A673 (cell line): ENCODE results near the gene IRF2. TPM values are rescaled to one million over a fixed set of nuclear protein-coding genes. Genes with fewer than 3 reads are reported as not detected.

Source experiments
- BruUV-seq: library from RNA; stranded (reverse); fragments of 400-500 nt; replicated peaks from 2 replicates; lab custom pipeline; 2021; lab: Mats Ljungman, UMichigan
- CTCF ChIA-PET: fragments of 300-600 bp; sonication (Branson Sonifier 250); formaldehyde crosslinking; loops from one replicate; lab custom pipeline; 2022; ENCODE audit warnings: antibody characterized with exemption; lab: Charles Lee
- POLR2A ChIA-PET: fragments of 300-600 bp; sonication (Branson Sonifier 250); formaldehyde crosslinking; loops from one replicate; lab custom pipeline; 2022; ENCODE audit warnings: antibody characterized with exemption; ENCODE audit not compliant: low non-redundant PET; lab: Charles Lee
- DNase-seq: peaks from one replicate; pipeline ENCODE4 v3.0.0-alpha.2; 2015; ENCODE audit warnings: low spot score
- H3K27ac ChIP-seq: fragments of 200-600 bp; sonication (generic); 2 replicates; pipeline ENCODE4 v1.5.1; 2016; ENCODE audit warnings: mixed run types, low read depth, mild to moderate bottlenecking, mixed read lengths, antibody characterized with exemption, low read length; ENCODE audit not compliant: poor library complexity, severe bottlenecking
- H3K27me3 ChIP-seq: fragments of 200-600 bp; sonication (generic); replicated peaks from 2 replicates; pipeline ENCODE4 v1.6.1; 2017; ENCODE audit warnings: mixed run types, low read depth, mild to moderate bottlenecking, mixed read lengths, antibody characterized with exemption, low read length; ENCODE audit not compliant: insufficient read depth, poor library complexity
- H3K36me3 ChIP-seq: fragments of 200-600 bp; sonication (generic); 2 replicates; pipeline ENCODE4 v1.6.1; 2016; ENCODE audit warnings: mixed run types, mild to moderate bottlenecking, mixed read lengths, antibody characterized with exemption, low read length; ENCODE audit not compliant: insufficient read depth, poor library complexity, severe bottlenecking
- H3K4me1 ChIP-seq: fragments of 200-600 bp; sonication (generic); 2 replicates; pipeline ENCODE4 v1.6.1; 2017; ENCODE audit warnings: mixed run types, mild to moderate bottlenecking, mixed read lengths, antibody characterized with exemption, low read length; ENCODE audit not compliant: insufficient read depth, poor library complexity, severe bottlenecking
- H3K4me3 ChIP-seq: fragments of 200-600 bp; sonication (generic); 2 replicates; pipeline ENCODE4 v1.5.1; 2016; ENCODE audit warnings: low read depth, mixed run types, mild to moderate bottlenecking, mixed read lengths, low read length; ENCODE audit not compliant: poor library complexity, severe bottlenecking
- H3K9me3 ChIP-seq: fragments of 200-600 bp; sonication (generic); 2 replicates; pipeline ENCODE4 v1.6.1; 2016; ENCODE audit warnings: mixed run types, low read depth, mild to moderate bottlenecking, mixed read lengths, antibody characterized with exemption, low read length; ENCODE audit not compliant: poor library complexity, severe bottlenecking
- EZH2 ChIP-seq: fragments of 200-600 bp; sonication (generic); IDR thresholded peaks from 2 replicates; pipeline ENCODE4 v1.6.1; 2017; ENCODE audit warnings: borderline replicate concordance, low read depth, mild to moderate bottlenecking, mixed read lengths, antibody characterized with exemption, low read length; ENCODE audit not compliant: poor library complexity, severe bottlenecking
- intact Hi-C: fragments of 100-400 bp; cut with micrococcal nuclease; formaldehyde crosslinking; loops from one replicate; pipeline ENCODE4 v1.10.0; 2022; ENCODE audit not compliant: unreplicated experiment
- total RNA-seq: library from RNA; stranded (reverse); gene quantifications from 2 replicates; pipeline ENCODE4 v1.2.3, GENCODE V29; 2021
- TF ChIP-seq, protein P1 (sequence below): fragments of 300-800, 200-600 bp; sonication (generic); conservative IDR thresholded peaks from 2 replicates; pipeline ENCODE4 v1.5.1; 2017; ENCODE audit warnings: low read depth, mild to moderate bottlenecking, antibody characterized with exemption, low read length, moderate library complexity, mixed read lengths

IRF2 gene
- total RNA-seq, 1 experiment from 2014 or later = 28.2 TPM

DNA sequence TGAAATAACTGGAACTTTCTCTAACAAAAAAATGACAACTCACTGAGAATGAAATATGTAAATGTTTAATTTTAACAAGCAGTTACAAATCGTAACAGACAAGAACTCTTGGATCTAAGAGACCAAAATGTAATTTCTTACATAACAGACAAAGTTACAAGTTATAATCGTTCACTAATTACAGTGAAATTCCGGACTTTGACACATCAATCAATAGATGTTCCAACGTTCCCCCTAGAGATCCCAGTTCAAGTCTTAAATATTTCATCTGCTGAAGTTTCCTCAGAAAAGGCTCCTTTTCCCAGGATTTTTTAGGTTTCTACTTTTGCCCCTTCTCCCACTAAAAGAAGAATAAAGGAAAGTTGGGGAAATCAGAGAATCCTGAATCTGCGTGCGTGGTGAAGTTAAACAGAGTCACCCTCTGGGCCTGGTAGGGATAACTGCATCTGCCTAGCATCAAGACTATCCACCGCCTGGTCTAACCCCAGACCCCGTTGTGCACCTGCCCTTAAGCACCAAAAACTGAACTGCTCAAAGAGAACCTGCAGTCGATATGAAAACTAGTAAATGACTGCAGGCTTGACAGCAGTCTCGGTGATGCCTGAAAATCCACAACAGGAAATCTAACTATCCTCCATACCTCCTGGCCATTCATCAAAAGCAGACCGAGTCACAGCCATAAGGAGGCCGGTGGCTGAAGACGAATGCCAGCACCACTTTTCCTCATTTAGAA, 2.3 kb downstream of the IRF2 start:
- intact Hi-C loops = loop anchor here (1.0 kb wide), 1 partner anchor 100 kb away; no protein-coding TSS in a partner anchor
- peak overlapping the region; percentile 91 for H3K4me3 ChIP-seq
- H3K36me3 ChIP-seq = no peaks in the 10 kb centered on the region
- H3K27ac ChIP-seq = peak overlapping the region; percentile 91
- H3K4me1 ChIP-seq = peaks cover 8% of the 10 kb centered on the region
- no peak for TF ChIP-seq EZH2
- TF ChIP-seq, protein P1, sequence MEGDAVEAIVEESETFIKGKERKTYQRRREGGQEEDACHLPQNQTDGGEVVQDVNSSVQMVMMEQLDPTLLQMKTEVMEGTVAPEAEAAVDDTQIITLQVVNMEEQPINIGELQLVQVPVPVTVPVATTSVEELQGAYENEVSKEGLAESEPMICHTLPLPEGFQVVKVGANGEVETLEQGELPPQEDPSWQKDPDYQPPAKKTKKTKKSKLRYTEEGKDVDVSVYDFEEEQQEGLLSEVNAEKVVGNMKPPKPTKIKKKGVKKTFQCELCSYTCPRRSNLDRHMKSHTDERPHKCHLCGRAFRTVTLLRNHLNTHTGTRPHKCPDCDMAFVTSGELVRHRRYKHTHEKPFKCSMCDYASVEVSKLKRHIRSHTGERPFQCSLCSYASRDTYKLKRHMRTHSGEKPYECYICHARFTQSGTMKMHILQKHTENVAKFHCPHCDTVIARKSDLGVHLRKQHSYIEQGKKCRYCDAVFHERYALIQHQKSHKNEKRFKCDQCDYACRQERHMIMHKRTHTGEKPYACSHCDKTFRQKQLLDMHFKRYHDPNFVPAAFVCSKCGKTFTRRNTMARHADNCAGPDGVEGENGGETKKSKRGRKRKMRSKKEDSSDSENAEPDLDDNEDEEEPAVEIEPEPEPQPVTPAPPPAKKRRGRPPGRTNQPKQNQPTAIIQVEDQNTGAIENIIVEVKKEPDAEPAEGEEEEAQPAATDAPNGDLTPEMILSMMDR = no peak
- peak; percentile 42 for DNase-seq
- POLR2A ChIA-PET = no interaction called here
- H3K9me3 ChIP-seq = no peaks in the 10 kb centered on the region
- no peaks in the 10 kb centered on the region for H3K27me3 ChIP-seq
- CTCF ChIA-PET = no interaction called here
- TSS peak; percentile 23 for BruUV-seq

DNA sequence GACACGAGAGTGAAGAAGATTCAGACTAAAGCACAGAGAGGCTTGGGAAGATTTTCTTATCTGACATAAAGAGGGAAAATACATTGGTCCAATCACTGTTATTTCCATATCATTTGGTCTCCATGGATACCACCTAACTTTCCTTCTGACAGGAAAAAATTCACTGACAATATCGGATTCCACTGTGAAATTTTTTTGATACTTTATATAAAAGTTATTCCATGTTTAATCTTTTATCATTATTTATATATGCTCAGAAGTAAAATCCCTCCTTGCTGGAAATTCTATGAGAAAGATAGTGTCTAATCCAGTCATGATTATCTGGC, 3.6 kb downstream of the IRF2 start:
- H3K4me1 ChIP-seq = peaks cover 8% of the 10 kb centered on the region
- intact Hi-C loops = no loop called here
- H3K27ac ChIP-seq = no peak overlapping the region
- ChIA-PET CTCF (no interaction called here), POLR2A (no interaction called here)
- no peaks in the 10 kb centered on the region for H3K27me3 ChIP-seq
- no TSS peak for BruUV-seq
- H3K4me3 ChIP-seq = no peak overlapping the region
- no peaks in the 10 kb centered on the region for H3K36me3 ChIP-seq
- TF ChIP-seq, protein P1 = no peak
- TF ChIP-seq EZH2 = no peak
- no peaks in the 10 kb centered on the region for H3K9me3 ChIP-seq
- DNase-seq = no peak

DNA sequence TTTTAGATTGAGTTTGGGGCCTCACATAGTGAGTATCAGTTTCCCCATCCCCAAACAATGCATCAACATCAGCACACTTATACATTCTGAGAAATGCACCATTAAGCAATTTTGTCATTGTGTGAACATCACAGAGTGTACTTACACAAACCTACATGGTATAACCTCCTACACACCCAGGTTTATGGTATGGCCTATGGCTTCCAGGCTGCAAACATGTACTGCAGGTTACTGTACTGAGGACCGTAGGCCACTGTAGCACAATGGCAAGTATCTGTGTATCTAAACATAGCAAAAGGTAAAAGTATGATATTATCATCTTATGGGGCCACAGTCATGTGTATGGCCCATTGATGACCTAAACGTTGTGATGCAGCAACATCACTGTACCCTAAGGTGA, 7.7 kb downstream of the IRF2 start:
- no peaks in the 10 kb centered on the region for H3K36me3 ChIP-seq
- no TSS peak for BruUV-seq
- peaks cover 11% of the 10 kb centered on the region for H3K4me1 ChIP-seq
- POLR2A ChIA-PET = no interaction called here
- intact Hi-C loops = no loop called here
- no peak for DNase-seq
- no peaks in the 10 kb centered on the region for H3K9me3 ChIP-seq
- H3K27me3 ChIP-seq = no peaks in the 10 kb centered on the region
- no peak overlapping the region for H3K4me3 ChIP-seq
- CTCF ChIA-PET = no interaction called here
- H3K27ac ChIP-seq = no peak overlapping the region
- TF ChIP-seq, protein P1 = no peak
- no peak for TF ChIP-seq EZH2
